ENCODE data around the gene ADGRL1. TPM values are rescaled to one million over a fixed set of nuclear protein-coding genes. Genes with fewer than 3 reads are reported as not detected.
"Not testable (repeated sequence)": the region's sequence is repeated elsewhere in the genome, so short reads cannot be mapped to it uniquely, and the experiment has no call there.

ADGRL1 gene
- total and polyA plus RNA-seq, 9 of the 15 experiments (the other 6 are each of a cell fraction or from before 2014, with no cell fraction given): 0.14 to 37.0 (median 8.6) TPM

- WGBS (ENCODE audit: insufficient coverage, low coverage, missing lambda C conversion rate): 21% methylated on average over 4 of the region's 6 CpGs
- H3K4me2 ChIP-seq (ENCODE audit: insufficient read depth, low read length); in situ Hi-C loops (cut with MboI); intact Hi-C loops (cut with micrococcal nuclease); H3K27ac ChIP-seq (ENCODE audit: extremely low read depth, low read depth, low read length); BruUV-seq (replicated peaks); ATAC-seq; H3K9me3 ChIP-seq (replicated peaks; ENCODE audit: control insufficient read depth, insufficient read depth, low read depth, low read length); H4K20me1 ChIP-seq (replicated peaks; ENCODE audit: control insufficient read depth, insufficient read depth, low read length); FAIRE-seq; H3K4me3 ChIP-seq; H3K9ac ChIP-seq (ENCODE audit: insufficient read depth in 1 of 2, low read depth in 2 of 2, low read length in 2 of 2); CTCF ChIA-PET (ENCODE audit: low intra/inter-chr PET ratio); DNase-seq (ENCODE audit: extremely low read depth in 1 of 4, low spot score in 3 of 4); H3K36me3 ChIP-seq (ENCODE audit: control insufficient read depth, insufficient read depth, low read length); H3K79me2 ChIP-seq (ENCODE audit: control insufficient read depth, insufficient read depth, low read length); H3K9me1 ChIP-seq (ENCODE audit: control insufficient read depth, insufficient read depth, low read length); H3K27me3 ChIP-seq (ENCODE audit: control insufficient read depth in 2 of 2, insufficient read depth in 2 of 2, low read length in 2 of 2): not testable (repeated sequence)
- 0 out of 2 replicates have a peak overlapping the region, but pooled peaks have one; percentile 55 for H2AFZ ChIP-seq (ENCODE audit: low read depth, low read length)
- POLR2A ChIA-PET: interaction anchor here (0.6 kb wide), 1 partner anchor 22 kb away, joined by 3 read pairs; no protein-coding TSS in a partner anchor
- peaks cover 0 to 18% of the 10 kb centered on the region in 2 experiments; a peak in 2 of 5 replicates for H3K4me1 ChIP-seq (replicated peaks in 1 of 2; ENCODE audit: control insufficient read depth in 2 of 2, insufficient read depth in 2 of 2, low read length in 2 of 2)
- TF ChIP-seq RBM25 (IDR thresholded peaks at IDR 0.05; ENCODE audit: low read depth, low read length, severe bottlenecking) (peak; percentile 20), ZFP36 (IDR thresholded peaks at IDR 0.05; ENCODE audit: low read depth, low read length, partially characterized antibody) (peak; percentile 93), ZNF436 (CRISPR knock-in tag; IDR thresholded peaks at IDR 0.05) (peak; percentile 78; the same call in 1 of the 2 replicates), KDM1A (IDR thresholded peaks at IDR 0.05) (peak; percentile 13 to 43; a peak in 1 of 4 replicates), SMARCA5 (IDR thresholded peaks at IDR 0.05) (0 out of 2 replicates have a peak, but pooled peaks have one; percentile 51), BCOR (IDR thresholded peaks at IDR 0.05) (peak; percentile 84)
These were observed 41.2 kb upstream of the ADGRL1 start for GRCh38 chr19:14247205-14247547.

DNA sequence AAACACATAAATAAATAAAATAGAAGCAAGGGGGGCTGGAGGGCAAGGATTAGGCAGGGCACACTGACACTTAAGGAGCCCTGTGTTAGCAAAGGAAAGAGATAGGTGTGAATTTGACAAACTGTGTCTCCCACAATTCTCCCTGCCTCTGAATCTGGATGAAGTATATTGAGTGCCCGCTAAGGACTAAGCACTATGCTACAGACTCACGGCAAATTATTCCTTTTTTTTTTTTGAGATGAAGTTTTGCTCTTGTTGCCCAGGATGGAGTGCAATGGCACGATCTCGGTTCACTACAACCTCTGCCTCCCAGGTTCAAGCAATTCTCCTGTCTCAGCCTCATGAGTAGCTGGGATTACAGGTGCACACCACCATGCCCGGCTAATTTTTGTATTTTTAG is 38.4 kb upstream of the ADGRL1 start:
- WGBS (ENCODE audit: insufficient coverage, low coverage, missing lambda C conversion rate): 24% methylated on average over 5 of the region's 5 CpGs
- POLR2A ChIA-PET: interaction anchor here (1.2 kb wide), 1 partner anchor 72 kb away, joined by 4 read pairs; no protein-coding TSS in a partner anchor
- intact Hi-C loops (cut with micrococcal nuclease): not testable (repeated sequence)

More for the DNA sequence above, 38.4 kb upstream of the ADGRL1 start:
- H4K20me1 ChIP-seq (replicated peaks; ENCODE audit: control insufficient read depth, insufficient read depth, low read length); H3K4me3 ChIP-seq; H3K27ac ChIP-seq (ENCODE audit: extremely low read depth, low read depth, low read length); CTCF ChIA-PET (ENCODE audit: low intra/inter-chr PET ratio); ATAC-seq; H3K27me3 ChIP-seq (ENCODE audit: control insufficient read depth in 2 of 2, insufficient read depth in 2 of 2, low read length in 2 of 2); BruUV-seq (replicated peaks); H3K4me2 ChIP-seq (ENCODE audit: insufficient read depth, low read length); DNase-seq (ENCODE audit: extremely low read depth in 1 of 4, low spot score in 3 of 4); H3K79me2 ChIP-seq (ENCODE audit: control insufficient read depth, insufficient read depth, low read length); H2AFZ ChIP-seq (ENCODE audit: low read depth, low read length); FAIRE-seq; H3K36me3 ChIP-seq (ENCODE audit: control insufficient read depth, insufficient read depth, low read length); in situ Hi-C loops (cut with MboI); H3K9me1 ChIP-seq (ENCODE audit: control insufficient read depth, insufficient read depth, low read length); H3K9ac ChIP-seq (ENCODE audit: insufficient read depth in 1 of 2, low read depth in 2 of 2, low read length in 2 of 2); H3K9me3 ChIP-seq (replicated peaks; ENCODE audit: control insufficient read depth, insufficient read depth, low read depth, low read length): not testable (repeated sequence)
- H3K4me1 ChIP-seq (replicated peaks in 1 of 2; ENCODE audit: control insufficient read depth in 2 of 2, insufficient read depth in 2 of 2, low read length in 2 of 2): peaks cover 0 to 16% of the 10 kb centered on the region in 2 experiments; a peak in 2 of 5 replicates
